NB4 (cell line): Measurements from ENCODE around the gene CLCA4.

Experiments
- MYC ChIP-seq: IDR thresholded peaks from 2 replicates; pipeline ENCODE4 v1.6.1; 2011; ENCODE audit warnings: low read depth, low read length
- POLR2A ChIP-seq: IDR thresholded peaks from 2 replicates; pipeline ENCODE4 v1.6.1; 2011; ENCODE audit warnings: mild to moderate bottlenecking; ENCODE audit not compliant: insufficient read length; ENCODE audit errors: extremely low read depth
- TF ChIP-seq, protein P1 (sequence below): IDR thresholded peaks from one replicate; pipeline ENCODE4 v1.5.1; 2012; ENCODE audit warnings: low read depth, low read length

DNA sequence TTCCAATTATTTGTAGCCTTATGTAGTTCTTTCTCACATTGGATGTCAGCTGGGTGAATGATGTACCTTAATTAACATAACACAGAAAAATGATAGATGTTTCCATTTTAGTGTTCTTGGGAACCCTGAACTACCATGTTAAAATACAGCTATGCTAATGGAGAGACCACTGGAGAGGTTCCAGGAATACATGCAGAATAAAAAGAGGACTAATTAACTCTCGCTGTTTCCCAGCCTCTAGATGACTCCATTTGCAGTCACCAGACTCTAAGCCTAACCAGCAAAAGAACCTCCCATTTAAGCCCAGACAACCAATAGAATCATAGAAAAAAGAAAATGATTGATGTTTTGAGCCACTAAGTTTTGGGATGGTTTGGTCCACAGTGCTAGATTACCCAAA is 36.2 kb downstream of the CLCA4 start:
- TF ChIP-seq MYC (no peak), POLR2A (no peak)
- TF ChIP-seq, protein P1, sequence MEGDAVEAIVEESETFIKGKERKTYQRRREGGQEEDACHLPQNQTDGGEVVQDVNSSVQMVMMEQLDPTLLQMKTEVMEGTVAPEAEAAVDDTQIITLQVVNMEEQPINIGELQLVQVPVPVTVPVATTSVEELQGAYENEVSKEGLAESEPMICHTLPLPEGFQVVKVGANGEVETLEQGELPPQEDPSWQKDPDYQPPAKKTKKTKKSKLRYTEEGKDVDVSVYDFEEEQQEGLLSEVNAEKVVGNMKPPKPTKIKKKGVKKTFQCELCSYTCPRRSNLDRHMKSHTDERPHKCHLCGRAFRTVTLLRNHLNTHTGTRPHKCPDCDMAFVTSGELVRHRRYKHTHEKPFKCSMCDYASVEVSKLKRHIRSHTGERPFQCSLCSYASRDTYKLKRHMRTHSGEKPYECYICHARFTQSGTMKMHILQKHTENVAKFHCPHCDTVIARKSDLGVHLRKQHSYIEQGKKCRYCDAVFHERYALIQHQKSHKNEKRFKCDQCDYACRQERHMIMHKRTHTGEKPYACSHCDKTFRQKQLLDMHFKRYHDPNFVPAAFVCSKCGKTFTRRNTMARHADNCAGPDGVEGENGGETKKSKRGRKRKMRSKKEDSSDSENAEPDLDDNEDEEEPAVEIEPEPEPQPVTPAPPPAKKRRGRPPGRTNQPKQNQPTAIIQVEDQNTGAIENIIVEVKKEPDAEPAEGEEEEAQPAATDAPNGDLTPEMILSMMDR: no peak
